ENCODE results near the gene DLEC1.

DNA sequence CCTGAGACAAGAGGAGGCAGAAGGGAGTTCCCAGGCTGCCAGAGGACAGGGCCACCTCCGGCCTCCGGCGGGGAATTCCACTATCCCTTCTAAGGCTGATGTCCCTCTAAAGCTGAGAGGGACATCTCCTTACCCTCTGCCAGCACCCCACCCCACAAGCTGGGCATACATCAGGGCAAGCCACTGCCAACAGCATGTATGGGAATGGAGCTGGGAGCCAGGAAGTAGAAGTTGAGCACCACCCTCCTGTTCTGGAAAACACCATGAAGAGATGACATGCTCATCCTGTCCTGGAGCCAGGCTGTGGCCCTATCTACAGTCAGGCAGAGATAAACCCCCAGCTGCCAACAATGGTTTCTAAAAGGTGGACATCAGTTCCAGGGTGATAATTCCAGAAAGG is 16.7 kb upstream of the DLEC1 start:
- TF ChIP-seq, protein P1, sequence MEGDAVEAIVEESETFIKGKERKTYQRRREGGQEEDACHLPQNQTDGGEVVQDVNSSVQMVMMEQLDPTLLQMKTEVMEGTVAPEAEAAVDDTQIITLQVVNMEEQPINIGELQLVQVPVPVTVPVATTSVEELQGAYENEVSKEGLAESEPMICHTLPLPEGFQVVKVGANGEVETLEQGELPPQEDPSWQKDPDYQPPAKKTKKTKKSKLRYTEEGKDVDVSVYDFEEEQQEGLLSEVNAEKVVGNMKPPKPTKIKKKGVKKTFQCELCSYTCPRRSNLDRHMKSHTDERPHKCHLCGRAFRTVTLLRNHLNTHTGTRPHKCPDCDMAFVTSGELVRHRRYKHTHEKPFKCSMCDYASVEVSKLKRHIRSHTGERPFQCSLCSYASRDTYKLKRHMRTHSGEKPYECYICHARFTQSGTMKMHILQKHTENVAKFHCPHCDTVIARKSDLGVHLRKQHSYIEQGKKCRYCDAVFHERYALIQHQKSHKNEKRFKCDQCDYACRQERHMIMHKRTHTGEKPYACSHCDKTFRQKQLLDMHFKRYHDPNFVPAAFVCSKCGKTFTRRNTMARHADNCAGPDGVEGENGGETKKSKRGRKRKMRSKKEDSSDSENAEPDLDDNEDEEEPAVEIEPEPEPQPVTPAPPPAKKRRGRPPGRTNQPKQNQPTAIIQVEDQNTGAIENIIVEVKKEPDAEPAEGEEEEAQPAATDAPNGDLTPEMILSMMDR (IDR thresholded peaks at IDR 0.05) = no peak
- no peak for TF ChIP-seq POLR2A (IDR thresholded peaks at IDR 0.05)
